Ishikawa (cell line): ENCODE results near the gene RAB44.

Experiments
- CEBPB ChIP-seq: IDR thresholded peaks from 2 replicates; pipeline ENCODE4 v1.6.1; 2012
- CREB1 ChIP-seq: IDR thresholded peaks from 2 replicates; pipeline ENCODE4 v1.6.1; 2012; ENCODE audit warnings: low read depth
- EGR1 ChIP-seq: IDR thresholded peaks from 2 replicates; pipeline ENCODE4 v1.6.1; 2012
- EP300 ChIP-seq: IDR thresholded peaks from 2 replicates; pipeline ENCODE4 v1.6.1; 2012; ENCODE audit warnings: borderline replicate concordance
- FOXM1 ChIP-seq: IDR thresholded peaks from 2 replicates; pipeline ENCODE4 v1.6.1; 2012; ENCODE audit warnings: low read depth, borderline replicate concordance
- MAX ChIP-seq: IDR thresholded peaks from 2 replicates; pipeline ENCODE4 v1.6.1; 2012
- RAD21 ChIP-seq: IDR thresholded peaks from 2 replicates; pipeline ENCODE4 v1.6.1; 2012; ENCODE audit warnings: low read depth
- REST ChIP-seq: IDR thresholded peaks from 2 replicates; pipeline ENCODE4 v1.6.1; 2012; ENCODE audit warnings: low read depth, mild to moderate bottlenecking
- TAF1 ChIP-seq: IDR thresholded peaks from 2 replicates; pipeline ENCODE4 v1.6.1; 2012; ENCODE audit warnings: low read depth, mild to moderate bottlenecking
- TCF12 ChIP-seq: IDR thresholded peaks from 2 replicates; pipeline ENCODE4 v1.6.1; 2012; ENCODE audit warnings: low read depth
- YY1 ChIP-seq: IDR thresholded peaks from 2 replicates; pipeline ENCODE4 v1.6.1; 2012; ENCODE audit warnings: low read depth
- TF ChIP-seq, protein P1 (sequence below): IDR thresholded peaks from 2 replicates; pipeline ENCODE4 v1.6.1; 2012

- TF ChIP-seq CREB1 (no peak), MAX (no peak), TCF12 (no peak), TAF1 (no peak), CEBPB (no peak), EGR1 (no peak), FOXM1 (no peak), REST (no peak), EP300 (no peak), YY1 (no peak), RAD21 (no peak)
- TF ChIP-seq, protein P1, sequence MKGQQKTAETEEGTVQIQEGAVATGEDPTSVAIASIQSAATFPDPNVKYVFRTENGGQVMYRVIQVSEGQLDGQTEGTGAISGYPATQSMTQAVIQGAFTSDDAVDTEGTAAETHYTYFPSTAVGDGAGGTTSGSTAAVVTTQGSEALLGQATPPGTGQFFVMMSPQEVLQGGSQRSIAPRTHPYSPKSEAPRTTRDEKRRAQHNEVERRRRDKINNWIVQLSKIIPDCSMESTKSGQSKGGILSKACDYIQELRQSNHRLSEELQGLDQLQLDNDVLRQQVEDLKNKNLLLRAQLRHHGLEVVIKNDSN: no peak
These were observed 42.4 kb upstream of the RAB44 start for GRCh38 chr6:36655085-36655724.
